MM.1S (cell line): ENCODE data around the gene NFKB2.

Source experiments
- EZH2 ChIP-seq: fragments of 300-600 bp; sonication (generic); optimal IDR thresholded peaks from 2 replicates; pipeline ENCODE3; 2017; ENCODE audit warnings: low read depth, mild to moderate bottlenecking, antibody characterized with exemption, low read length, mixed read lengths
- EZH2phosphoT487 ChIP-seq: fragments of 300-600 bp; sonication (generic); IDR thresholded peaks from 2 replicates; pipeline ENCODE4 v1.6.1; 2018; ENCODE audit warnings: antibody characterized with exemption, low read length
- TF ChIP-seq, protein P1 (sequence below): fragments of 300-600 bp; sonication (generic); IDR thresholded peaks from 2 replicates; pipeline ENCODE4 v1.5.1; 2016; ENCODE audit warnings: antibody characterized with exemption, low read length, mixed read lengths

DNA sequence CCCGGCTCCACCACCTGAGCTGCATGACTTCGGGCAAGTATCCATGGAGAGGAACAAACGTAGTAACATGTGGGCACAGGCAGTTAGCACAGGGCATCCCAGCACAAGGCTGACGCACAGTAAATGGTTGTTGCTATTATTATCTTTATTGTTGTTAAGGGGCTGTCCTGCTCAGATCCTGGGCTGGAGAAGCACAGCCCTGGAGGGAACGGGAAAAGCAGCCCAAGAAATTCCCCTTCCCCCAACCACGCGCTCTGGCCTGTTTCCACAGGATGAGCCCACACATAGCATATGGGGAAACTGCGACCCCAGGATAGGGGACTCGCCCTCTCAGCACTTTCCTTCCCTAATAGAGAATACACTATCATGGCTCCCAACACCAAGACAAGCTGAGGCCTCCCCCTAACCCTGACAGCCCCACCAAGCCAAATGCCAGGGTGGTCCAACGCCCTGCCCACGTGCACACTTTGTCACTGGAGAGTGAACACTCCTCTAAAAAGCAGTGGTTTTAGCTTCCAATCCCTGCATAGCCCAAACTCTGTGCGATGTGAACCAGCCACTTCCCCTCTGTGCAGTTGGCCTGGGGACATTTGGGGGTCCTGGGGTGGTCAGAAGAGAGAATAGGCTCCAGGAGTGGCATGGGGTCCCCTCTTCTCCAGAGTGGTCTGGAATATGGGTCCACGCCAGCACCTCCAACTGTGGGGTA, 12.1 kb downstream of the NFKB2 start:
- TF ChIP-seq, protein P1, sequence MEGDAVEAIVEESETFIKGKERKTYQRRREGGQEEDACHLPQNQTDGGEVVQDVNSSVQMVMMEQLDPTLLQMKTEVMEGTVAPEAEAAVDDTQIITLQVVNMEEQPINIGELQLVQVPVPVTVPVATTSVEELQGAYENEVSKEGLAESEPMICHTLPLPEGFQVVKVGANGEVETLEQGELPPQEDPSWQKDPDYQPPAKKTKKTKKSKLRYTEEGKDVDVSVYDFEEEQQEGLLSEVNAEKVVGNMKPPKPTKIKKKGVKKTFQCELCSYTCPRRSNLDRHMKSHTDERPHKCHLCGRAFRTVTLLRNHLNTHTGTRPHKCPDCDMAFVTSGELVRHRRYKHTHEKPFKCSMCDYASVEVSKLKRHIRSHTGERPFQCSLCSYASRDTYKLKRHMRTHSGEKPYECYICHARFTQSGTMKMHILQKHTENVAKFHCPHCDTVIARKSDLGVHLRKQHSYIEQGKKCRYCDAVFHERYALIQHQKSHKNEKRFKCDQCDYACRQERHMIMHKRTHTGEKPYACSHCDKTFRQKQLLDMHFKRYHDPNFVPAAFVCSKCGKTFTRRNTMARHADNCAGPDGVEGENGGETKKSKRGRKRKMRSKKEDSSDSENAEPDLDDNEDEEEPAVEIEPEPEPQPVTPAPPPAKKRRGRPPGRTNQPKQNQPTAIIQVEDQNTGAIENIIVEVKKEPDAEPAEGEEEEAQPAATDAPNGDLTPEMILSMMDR, result no peak
- no peak for TF ChIP-seq EZH2phosphoT487
- no peak for TF ChIP-seq EZH2
